GM21529 (cell line): ENCODE data around the gene MRPS18A.
A peak's percentile ranks its signal among the peaks of the same experiment; 100 is the strongest.
"Not testable (repeated sequence)": the region's sequence is repeated elsewhere in the genome, so short reads cannot be mapped to it uniquely, and the experiment has no call there.

Experiments
- ATAC-seq: cut with Tn5 transposase; IDR thresholded peaks from one replicate; pipeline ENCODE4 v1.9.1; 2021; ENCODE audit not compliant: unreplicated experiment

The MRPS18A gene

GRCh38 chr6:43717822-43718221, 30.2 kb upstream of the MRPS18A start:
- no peak for ATAC-seq

GRCh38 chr6:43717389-43717788, 29.8 kb upstream of the MRPS18A start:
- no peak for ATAC-seq

GRCh38 chr6:43716099-43716498, 28.5 kb upstream of the MRPS18A start:
- no peak for ATAC-seq

- ATAC-seq = peak; percentile 83
These were observed 27.6 kb upstream of the MRPS18A start for GRCh38 chr6:43715056-43715788.

GRCh38 chr6:43714311-43715055, 26.9 kb upstream of the MRPS18A start:
- peak; percentile 32 for ATAC-seq

- ATAC-seq = no peak
These were observed 26.2 kb upstream of the MRPS18A start for GRCh38 chr6:43713643-43714310.

GRCh38 chr6:43712579-43712978, 25.0 kb upstream of the MRPS18A start:
- ATAC-seq = no peak

GRCh38 chr6:43710576-43710975, 23.0 kb upstream of the MRPS18A start:
- ATAC-seq = no peak

- no peak for ATAC-seq
These were observed 22.2 kb upstream of the MRPS18A start for GRCh38 chr6:43709654-43710303.

GRCh38 chr6:43708860-43709653, 21.5 kb upstream of the MRPS18A start:
- ATAC-seq = no peak

- ATAC-seq = no peak
These were observed 20.2 kb upstream of the MRPS18A start for GRCh38 chr6:43707767-43708166.

- ATAC-seq = no peak
These were observed 19.7 kb upstream of the MRPS18A start for GRCh38 chr6:43707269-43707668.

- no peak for ATAC-seq
These were observed 19.2 kb upstream of the MRPS18A start for GRCh38 chr6:43706788-43707187.

- ATAC-seq = no peak
These were observed 18.4 kb upstream of the MRPS18A start for GRCh38 chr6:43705996-43706395.

- no peak for ATAC-seq
These were observed 16.2 kb upstream of the MRPS18A start for GRCh38 chr6:43703512-43704429.

GRCh38 chr6:43702534-43703440, 15.2 kb upstream of the MRPS18A start:
- ATAC-seq = no peak

- no peak for ATAC-seq
These were observed 14.6 kb upstream of the MRPS18A start for GRCh38 chr6:43702171-43702533.

- not testable (repeated sequence) for ATAC-seq
These were observed 13.5 kb upstream of the MRPS18A start for GRCh38 chr6:43700939-43701560.
